Measurements from ENCODE around the gene GRAP2. TPM values are rescaled to one million over a fixed set of nuclear protein-coding genes. Genes with fewer than 3 reads are reported as not detected.
"Not testable (repeated sequence)": the region's sequence is repeated elsewhere in the genome, so short reads cannot be mapped to it uniquely, and the experiment has no call there.

GRAP2 gene
- total RNA-seq, 1 donor from 2014 or later: not detected

- DNase-seq: no peak
These were observed 1.9 kb upstream of the GRAP2 start for GRCh38 chr22:39898997-39899396.

- no peak for DNase-seq
These were observed 772 bp downstream of the GRAP2 start for GRCh38 chr22:39901565-39902146.

- not testable (repeated sequence) for DNase-seq
These were observed 3.1 kb downstream of the GRAP2 start for GRCh38 chr22:39904024-39904423.

- DNase-seq: no peak
These were observed 4.0 kb downstream of the GRAP2 start for GRCh38 chr22:39904862-39905261.

GRCh38 chr22:39905687-39906086 lies 4.8 kb downstream of the GRAP2 start:
- no peak for DNase-seq

GRCh38 chr22:39906207-39906606 lies 5.3 kb downstream of the GRAP2 start:
- no peak for DNase-seq

GRCh38 chr22:39907047-39907446 lies 6.2 kb downstream of the GRAP2 start:
- no peak for DNase-seq

GRCh38 chr22:39907605-39908097 lies 6.8 kb downstream of the GRAP2 start:
- DNase-seq: no peak

- no peak for DNase-seq
These were observed 7.3 kb downstream of the GRAP2 start for GRCh38 chr22:39908136-39908535.

- DNase-seq: no peak
These were observed 7.9 kb downstream of the GRAP2 start for GRCh38 chr22:39908737-39909136.

GRCh38 chr22:39910876-39911613 lies 10.2 kb downstream of the GRAP2 start:
- no peak for DNase-seq

GRCh38 chr22:39913321-39913720 lies 12.4 kb downstream of the GRAP2 start:
- no peak for DNase-seq

- no peak for DNase-seq
These were observed 13.0 kb downstream of the GRAP2 start for GRCh38 chr22:39913886-39914285.

GRCh38 chr22:39914584-39914983 lies 13.7 kb downstream of the GRAP2 start:
- no peak for DNase-seq

- DNase-seq: no peak
These were observed 14.4 kb downstream of the GRAP2 start for GRCh38 chr22:39915295-39915726.

GRCh38 chr22:39916496-39916895 lies 15.6 kb downstream of the GRAP2 start:
- DNase-seq: no peak

GRCh38 chr22:39917197-39917643 lies 16.3 kb downstream of the GRAP2 start:
- DNase-seq: no peak

GRCh38 chr22:39917776-39918495 lies 17.1 kb downstream of the GRAP2 start:
- DNase-seq: no peak

GRCh38 chr22:39920134-39920743 lies 19.4 kb downstream of the GRAP2 start:
- no peak for DNase-seq

- no peak for DNase-seq
These were observed 22.8 kb downstream of the GRAP2 start for GRCh38 chr22:39923696-39924095.

- DNase-seq: no peak
These were observed 23.4 kb downstream of the GRAP2 start for GRCh38 chr22:39924286-39924685.

- DNase-seq: no peak
These were observed 24.4 kb downstream of the GRAP2 start for GRCh38 chr22:39925273-39925672.
